Measurements from ENCODE around the gene CCDC120.

- TF ChIP-seq CTCF (IDR thresholded peaks at IDR 0.05 in 4 of 5, conservative IDR thresholded peaks at IDR 0.05 in 1 of 5) (no peak), POLR2A (IDR thresholded peaks at IDR 0.05) (no peak)
Measured at GRCh38 chrX:49054073-49054762, 4.6 kb upstream of the CCDC120 start.

Data from gastrocnemius medialis (tissue), 4 donors.